Mesendoderm (in vitro differentiated cells): ENCODE measurements around the gene NDUFV3.

Experiments used
- DNase-seq: peaks from one replicate; pipeline ENCODE4 v3.0.0; 2013
- H2AK5ac ChIP-seq: 2 replicates; pipeline ENCODE4 v1.6.1; 2013; ENCODE audit warnings: low read length, inconsistent platforms
- H2BK120ac ChIP-seq: 2 replicates; pipeline ENCODE4 v1.6.1; 2013; ENCODE audit warnings: low read depth, mild to moderate bottlenecking, low read length, moderate library complexity, mixed read lengths
- H2BK15ac ChIP-seq: replicated peaks from 2 replicates; pipeline ENCODE4 v1.6.1; 2013; ENCODE audit warnings: low read depth, mild to moderate bottlenecking, moderate library complexity
- H2BK5ac ChIP-seq: 2 replicates; pipeline ENCODE4 v1.6.1; 2013; ENCODE audit warnings: low read length, inconsistent platforms
- H3K18ac ChIP-seq: 2 replicates; pipeline ENCODE4 v1.6.1; 2013; ENCODE audit warnings: mild to moderate bottlenecking, low read length, mixed read lengths
- H3K23ac ChIP-seq: one replicate; pipeline ENCODE4 v1.6.1; 2013; ENCODE audit warnings: low read length
- H3K27ac ChIP-seq: 2 replicates; pipeline ENCODE4 v1.5.1; 2013; ENCODE audit warnings: low read depth, mild to moderate bottlenecking, inconsistent platforms, low read length, moderate library complexity
- H3K27me3 ChIP-seq: 2 replicates; pipeline ENCODE4 v1.6.1; 2013; ENCODE audit warnings: low read length, control low read depth, mild to moderate bottlenecking, inconsistent platforms; ENCODE audit not compliant: insufficient read depth, poor library complexity
- H3K36me3 ChIP-seq: 2 replicates; pipeline ENCODE4 v1.6.1; 2013; ENCODE audit warnings: low read length, inconsistent platforms; ENCODE audit not compliant: control insufficient read depth, insufficient read depth
- H3K4ac ChIP-seq: one replicate; pipeline ENCODE4 v1.6.1; 2013; ENCODE audit warnings: low read depth, mild to moderate bottlenecking, low read length, moderate library complexity
- H3K4me1 ChIP-seq: 2 replicates; pipeline ENCODE4 v1.6.1; 2013; ENCODE audit warnings: low read depth, low read length, inconsistent platforms; ENCODE audit not compliant: control insufficient read depth
- H3K4me2 ChIP-seq: 2 replicates; pipeline ENCODE4 v1.6.1; 2013; ENCODE audit warnings: low read length
- H3K4me3 ChIP-seq: 2 replicates; pipeline ENCODE4 v1.5.1; 2013; ENCODE audit warnings: mild to moderate bottlenecking, low read length
- H3K56ac ChIP-seq: one replicate; pipeline ENCODE4 v1.6.1; 2013; ENCODE audit warnings: low read length
- H3K79me1 ChIP-seq: 2 replicates; pipeline ENCODE4 v1.6.1; 2013; ENCODE audit warnings: low read length, inconsistent platforms
- H3K79me2 ChIP-seq: 2 replicates; pipeline ENCODE4 v1.6.1; 2013; ENCODE audit warnings: mild to moderate bottlenecking, low read length; ENCODE audit not compliant: control insufficient read depth, insufficient read depth
- H3K9ac ChIP-seq: 2 replicates; pipeline ENCODE4 v1.6.1; 2013; ENCODE audit warnings: low read length, inconsistent platforms
- H4K5ac ChIP-seq: one replicate; pipeline ENCODE4 v1.6.1; 2013; ENCODE audit warnings: low read length
- H4K8ac ChIP-seq: one replicate; pipeline ENCODE4 v1.6.1; 2013; ENCODE audit warnings: low read depth, mild to moderate bottlenecking, control low read depth, low read length, moderate library complexity
- WGBS: extraction: QIAGEN DNeasy Blood & Tissue Kit; methylation state at CpG from one replicate; pipeline ENCODE4 v1.1.7; 2013; ENCODE audit warnings: low lambda C conversion rate, missing lambda C conversion rate; ENCODE audit not compliant: insufficient coverage; ENCODE audit errors: extremely low coverage; 5-methylcytosine and 5-hydroxymethylcytosine counted together

The NDUFV3 gene

GRCh38 chr21:42887326-42887725 is 5.8 kb upstream of the NDUFV3 start:
- no peak overlapping the region for H3K9ac ChIP-seq
- no CpG with 5 or more reads among the region's 5 CpGs for WGBS
- H3K23ac ChIP-seq = no peak overlapping the region
- no peak overlapping the region for H3K18ac ChIP-seq
- no peak overlapping the region for H3K4me3 ChIP-seq
- H3K4me1 ChIP-seq = no peaks in the 10 kb centered on the region
- no peaks in the 10 kb centered on the region for H3K79me1 ChIP-seq
- no peaks in the 10 kb centered on the region for H3K79me2 ChIP-seq
- no peak overlapping the region for H3K4me2 ChIP-seq
- H3K4ac ChIP-seq = no peak overlapping the region
- H2BK120ac ChIP-seq = no peak overlapping the region
- no peaks in the 10 kb centered on the region for H3K36me3 ChIP-seq
- H3K56ac ChIP-seq = no peak overlapping the region
- DNase-seq = no peak
- no peak overlapping the region for H2BK15ac ChIP-seq
- H4K8ac ChIP-seq = no peak overlapping the region
- H2BK5ac ChIP-seq = no peak overlapping the region
- no peak overlapping the region for H2AK5ac ChIP-seq
- no peak overlapping the region for H4K5ac ChIP-seq
- no peak overlapping the region for H3K27ac ChIP-seq
- H3K27me3 ChIP-seq = no peaks in the 10 kb centered on the region

- Histone ChIP-seq H3K4me1 (no peaks in the 10 kb centered on the region), H3K4ac (peak overlapping the region; percentile 74), H4K5ac (no peak overlapping the region), H3K18ac (no peak overlapping the region), H2BK15ac (no peak overlapping the region), H3K56ac (peak overlapping the region; percentile 88), H3K36me3 (no peaks in the 10 kb centered on the region), H3K27ac (peak overlapping the region; percentile 45), H3K79me1 (peaks cover 5% of the 10 kb centered on the region), H3K9ac (peak overlapping the region; percentile 78), H3K23ac (no peak overlapping the region), H3K4me2 (peak overlapping the region; percentile 66), H3K79me2 (peaks cover 9% of the 10 kb centered on the region), H2AK5ac (no peak overlapping the region), H2BK5ac (peak overlapping the region; percentile 2), H3K27me3 (no peaks in the 10 kb centered on the region), H4K8ac (no peak overlapping the region), H3K4me3 (peak overlapping the region; percentile 25), H2BK120ac (no peak overlapping the region)
- no CpG with 5 or more reads among the region's 18 CpGs for WGBS
- no peak for DNase-seq
Measured at GRCh38 chr21:42892582-42892930, 553 bp upstream of the NDUFV3 start.

GRCh38 chr21:42900446-42900845 is 7.3 kb downstream of the NDUFV3 start:
- Histone ChIP-seq H3K27me3 (no peaks in the 10 kb centered on the region), H4K5ac (no peak overlapping the region), H3K4me3 (no peak overlapping the region), H3K4ac (no peak overlapping the region), H2BK15ac (no peak overlapping the region), H2AK5ac (no peak overlapping the region), H2BK120ac (no peak overlapping the region), H3K18ac (no peak overlapping the region), H3K23ac (no peak overlapping the region), H3K79me2 (no peaks in the 10 kb centered on the region), H3K4me1 (no peaks in the 10 kb centered on the region), H3K56ac (no peak overlapping the region), H3K27ac (no peak overlapping the region), H3K79me1 (peaks cover 4% of the 10 kb centered on the region), H3K9ac (no peak overlapping the region), H3K4me2 (no peak overlapping the region), H3K36me3 (peaks cover 2% of the 10 kb centered on the region), H4K8ac (no peak overlapping the region), H2BK5ac (no peak overlapping the region)
- no CpG with 5 or more reads among the region's 4 CpGs for WGBS
- no peak for DNase-seq

DNA sequence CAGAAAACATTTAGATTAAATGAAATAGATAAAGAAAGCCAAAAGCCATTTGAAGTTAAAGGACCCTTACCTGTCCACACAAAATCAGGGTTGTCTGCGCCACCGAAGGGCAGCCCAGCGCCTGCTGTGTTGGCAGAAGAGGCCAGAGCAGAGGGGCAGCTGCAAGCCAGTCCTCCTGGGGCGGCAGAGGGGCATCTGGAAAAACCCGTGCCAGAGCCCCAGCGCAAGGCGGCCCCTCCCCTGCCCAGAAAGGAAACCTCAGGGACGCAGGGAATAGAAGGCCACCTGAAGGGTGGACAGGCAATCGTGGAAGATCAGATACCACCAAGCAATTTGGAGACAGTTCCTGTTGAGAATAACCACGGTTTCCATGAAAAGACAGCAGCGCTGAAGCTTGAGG is 10.7 kb downstream of the NDUFV3 start:
- H3K9ac ChIP-seq = no peak overlapping the region
- peaks cover 5% of the 10 kb centered on the region for H3K36me3 ChIP-seq
- no peak overlapping the region for H3K4ac ChIP-seq
- no peak overlapping the region for H2BK120ac ChIP-seq
- no peak overlapping the region for H3K27ac ChIP-seq
- no peak overlapping the region for H2BK5ac ChIP-seq
- no peaks in the 10 kb centered on the region for H3K27me3 ChIP-seq
- no peak overlapping the region for H4K8ac ChIP-seq
- no peak overlapping the region for H3K18ac ChIP-seq
- no peak for DNase-seq
- no peaks in the 10 kb centered on the region for H3K79me2 ChIP-seq
- H3K23ac ChIP-seq = no peak overlapping the region
- WGBS = no CpG with 5 or more reads among the region's 11 CpGs
- H3K56ac ChIP-seq = no peak overlapping the region
- H4K5ac ChIP-seq = no peak overlapping the region
- no peak overlapping the region for H2AK5ac ChIP-seq
- H3K79me1 ChIP-seq = peaks cover 4% of the 10 kb centered on the region
- H3K4me2 ChIP-seq = no peak overlapping the region
- no peaks in the 10 kb centered on the region for H3K4me1 ChIP-seq
- no peak overlapping the region for H3K4me3 ChIP-seq
- no peak overlapping the region for H2BK15ac ChIP-seq

DNA sequence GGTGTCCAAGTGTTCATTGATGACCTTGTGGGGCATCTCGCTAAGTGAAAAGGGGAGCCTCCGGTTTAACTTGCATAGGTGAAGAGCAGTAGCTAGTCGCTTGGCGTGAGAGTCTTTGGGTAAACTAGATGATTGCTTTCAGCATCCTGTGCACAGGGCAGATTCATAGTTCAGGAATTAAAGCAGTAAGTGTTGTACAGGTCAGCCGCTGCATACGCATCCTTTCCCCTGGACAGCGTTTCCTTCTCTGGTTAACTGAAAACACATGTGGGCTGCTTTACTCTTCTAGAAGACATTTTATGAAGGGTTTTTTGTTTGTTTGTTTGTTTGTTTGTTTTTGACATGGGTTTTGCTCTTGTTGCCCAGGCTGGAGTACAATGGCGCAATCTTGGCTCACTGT is 12.1 kb downstream of the NDUFV3 start:
- H3K4me1 ChIP-seq = no peaks in the 10 kb centered on the region
- H3K27ac ChIP-seq = no peak overlapping the region
- H3K23ac ChIP-seq = no peak overlapping the region
- H3K4me2 ChIP-seq = no peak overlapping the region
- no peaks in the 10 kb centered on the region for H3K27me3 ChIP-seq
- no peak overlapping the region for H4K8ac ChIP-seq
- no peak overlapping the region for H2BK5ac ChIP-seq
- H3K4me3 ChIP-seq = no peak overlapping the region
- H3K18ac ChIP-seq = no peak overlapping the region
- H3K4ac ChIP-seq = no peak overlapping the region
- DNase-seq = no peak
- no peak overlapping the region for H4K5ac ChIP-seq
- no peak overlapping the region for H3K9ac ChIP-seq
- H3K36me3 ChIP-seq = peaks cover 5% of the 10 kb centered on the region
- WGBS = no CpG with 5 or more reads among the region's 8 CpGs
- H2BK120ac ChIP-seq = no peak overlapping the region
- H3K56ac ChIP-seq = no peak overlapping the region
- no peak overlapping the region for H2BK15ac ChIP-seq
- H3K79me1 ChIP-seq = peaks cover 4% of the 10 kb centered on the region
- H3K79me2 ChIP-seq = no peaks in the 10 kb centered on the region
- no peak overlapping the region for H2AK5ac ChIP-seq

DNA sequence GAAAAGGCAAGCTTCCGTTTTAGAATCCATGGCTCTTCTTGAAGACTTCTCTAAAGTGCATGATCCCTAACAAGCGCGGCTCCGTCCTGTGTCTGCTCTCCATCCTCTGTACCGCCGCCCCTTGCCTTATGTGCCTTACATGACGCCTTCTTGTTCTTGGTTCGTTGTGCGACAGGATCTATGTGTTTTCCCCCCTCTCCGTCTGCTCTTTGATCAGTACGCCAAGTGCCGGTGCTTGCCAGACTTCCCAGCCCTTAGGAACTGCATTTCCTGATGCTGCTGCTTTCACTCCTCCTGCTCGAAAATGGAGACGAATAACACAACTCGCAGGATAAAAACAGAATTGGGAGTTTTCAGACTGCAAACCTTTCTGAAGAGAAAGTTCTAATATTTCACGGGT is 13.1 kb downstream of the NDUFV3 start:
- Histone ChIP-seq H3K27ac (no peak overlapping the region), H3K18ac (no peak overlapping the region), H2BK15ac (no peak overlapping the region), H3K36me3 (peaks cover 5% of the 10 kb centered on the region), H3K4me3 (no peak overlapping the region), H3K9ac (no peak overlapping the region), H4K5ac (no peak overlapping the region), H3K4me1 (no peaks in the 10 kb centered on the region), H4K8ac (no peak overlapping the region), H3K79me1 (peaks cover 2% of the 10 kb centered on the region), H3K27me3 (no peaks in the 10 kb centered on the region), H2BK120ac (no peak overlapping the region), H3K79me2 (no peaks in the 10 kb centered on the region), H3K23ac (no peak overlapping the region), H3K4ac (no peak overlapping the region), H3K4me2 (no peak overlapping the region), H2BK5ac (no peak overlapping the region), H3K56ac (no peak overlapping the region), H2AK5ac (no peak overlapping the region)
- no peak for DNase-seq
- WGBS = no CpG with 5 or more reads among the region's 16 CpGs
